D721Med (cell line): ENCODE data around the gene AATK.
A peak's percentile ranks its signal among the peaks of the same experiment; 100 is the strongest.

Source experiments
- DNase-seq: peaks from one replicate; pipeline ENCODE4 v3.0.0; 2011; ENCODE audit warnings: low spot score; ENCODE audit not compliant: insufficient read length
- FAIRE-seq: peaks from 2 replicates; lab custom pipeline; 2011; peaks lifted over from hg19 to GRCh38; lab: Jason Lieb, UNC
- TF ChIP-seq, protein P1 (sequence below): IDR thresholded peaks from 2 replicates; pipeline ENCODE4 v1.5.1; 2012; ENCODE audit warnings: mild to moderate bottlenecking, control low read depth; ENCODE audit not compliant: insufficient read depth; ENCODE audit errors: missing control alignments

Gene AATK

GRCh38 chr17:81106716-81107115 lies 59.3 kb downstream of the AATK start:
- FAIRE-seq: no peak
- TF ChIP-seq, protein P1, sequence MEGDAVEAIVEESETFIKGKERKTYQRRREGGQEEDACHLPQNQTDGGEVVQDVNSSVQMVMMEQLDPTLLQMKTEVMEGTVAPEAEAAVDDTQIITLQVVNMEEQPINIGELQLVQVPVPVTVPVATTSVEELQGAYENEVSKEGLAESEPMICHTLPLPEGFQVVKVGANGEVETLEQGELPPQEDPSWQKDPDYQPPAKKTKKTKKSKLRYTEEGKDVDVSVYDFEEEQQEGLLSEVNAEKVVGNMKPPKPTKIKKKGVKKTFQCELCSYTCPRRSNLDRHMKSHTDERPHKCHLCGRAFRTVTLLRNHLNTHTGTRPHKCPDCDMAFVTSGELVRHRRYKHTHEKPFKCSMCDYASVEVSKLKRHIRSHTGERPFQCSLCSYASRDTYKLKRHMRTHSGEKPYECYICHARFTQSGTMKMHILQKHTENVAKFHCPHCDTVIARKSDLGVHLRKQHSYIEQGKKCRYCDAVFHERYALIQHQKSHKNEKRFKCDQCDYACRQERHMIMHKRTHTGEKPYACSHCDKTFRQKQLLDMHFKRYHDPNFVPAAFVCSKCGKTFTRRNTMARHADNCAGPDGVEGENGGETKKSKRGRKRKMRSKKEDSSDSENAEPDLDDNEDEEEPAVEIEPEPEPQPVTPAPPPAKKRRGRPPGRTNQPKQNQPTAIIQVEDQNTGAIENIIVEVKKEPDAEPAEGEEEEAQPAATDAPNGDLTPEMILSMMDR: no peak
- DNase-seq: no peak

- TF ChIP-seq, protein P1: no peak
- FAIRE-seq (no peak), DNase-seq (no peak)
Observed at GRCh38 chr17:81103379-81103778, 62.6 kb downstream of the AATK start.

- TF ChIP-seq, protein P1: no peak
- DNase-seq (no peak), FAIRE-seq (no peak)
Observed at GRCh38 chr17:81102869-81103268, 63.2 kb downstream of the AATK start.

DNA sequence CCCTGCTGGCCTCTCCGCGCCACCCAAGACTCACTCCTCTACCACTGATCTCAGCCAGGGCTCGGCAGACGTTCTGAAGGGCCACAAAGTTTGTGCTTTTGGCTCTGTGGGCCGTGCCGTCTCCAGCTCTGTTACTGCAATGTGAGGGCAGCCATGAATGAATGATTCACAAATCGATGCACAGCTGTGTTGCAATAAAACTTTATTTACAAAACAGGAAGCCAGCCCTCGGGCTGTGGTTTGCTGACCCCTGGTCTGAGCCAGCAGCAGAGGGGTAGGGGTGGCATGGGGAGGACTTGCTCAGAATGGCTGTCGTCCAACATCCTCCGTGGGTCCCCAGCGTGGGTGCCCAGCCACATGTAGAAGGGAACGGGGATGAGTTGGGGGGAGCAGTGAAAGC lies 63.7 kb downstream of the AATK start:
- FAIRE-seq (no peak), DNase-seq (no peak)
- TF ChIP-seq, protein P1: no peak

GRCh38 chr17:81101614-81102306 lies 64.3 kb downstream of the AATK start:
- no peak for FAIRE-seq
- peak; percentile 99 for DNase-seq

GRCh38 chr17:81100668-81101067 lies 65.4 kb downstream of the AATK start:
- DNase-seq: no peak
- TF ChIP-seq, protein P1: no peak
- no peak for FAIRE-seq

More at GRCh38 chr17:81101614-81102306, 64.3 kb downstream of the AATK start:
- TF ChIP-seq, protein P1: peak; percentile 100

GRCh38 chr17:81099888-81100287 lies 66.1 kb downstream of the AATK start:
- TF ChIP-seq, protein P1: no peak
- FAIRE-seq (no peak), DNase-seq (no peak)
